CD4-positive, alpha-beta T cell (primary cell): ENCODE data around the gene ADAMTSL1. TPM values are rescaled to one million over a fixed set of nuclear protein-coding genes. Genes with fewer than 3 reads are reported as not detected.

Experiments
- ATAC-seq: fragments of 200-7000 bp; cut with Tn5 transposase; one replicate; pipeline ENCODE4 v1.10.0; 2022; ENCODE audit warnings: mild to moderate bottlenecking; ENCODE audit not compliant: poor library complexity
- CTCF ChIA-PET: fragments of 350-600 bp; sonication (Branson Sonifier 250); formaldehyde crosslinking; loops from one replicate; lab custom pipeline; 2021; ENCODE audit warnings: antibody characterized with exemption, inconsistent platforms; lab: Charles Lee
- POLR2A ChIA-PET: fragments of 350-600 bp; sonication (Branson Sonifier 250); formaldehyde crosslinking; loops from one replicate; lab custom pipeline; 2021; ENCODE audit warnings: antibody characterized with exemption, inconsistent platforms; lab: Charles Lee
- DNase-seq, 14 experiments: peaks; one replicate each; pipeline ENCODE4 v3.0.0-alpha.2; 2013 to 2020; ENCODE audit warnings: mixed read lengths in 2 of 14
- H3K27ac ChIP-seq, 2 donors: one replicate each; pipeline versions ENCODE4 v1.5.1 to v1.7.0; 2013; ENCODE audit warnings: low read length in 2 of 2, low read depth in 1 of 2, mild to moderate bottlenecking in 1 of 2
- H3K27me3 ChIP-seq, 2 experiments: 1 replicate in 1 of 2; 2 replicates in 1 of 2; pipeline versions ENCODE4 v1.6.1 to v1.7.0; 2013; ENCODE audit warnings: low read length in 2 of 2, control low read depth in 1 of 2, mild to moderate bottlenecking in 1 of 2, moderate library complexity in 1 of 2; ENCODE audit not compliant: insufficient read depth in 2 of 2, control insufficient read depth in 1 of 2
- H3K36me3 ChIP-seq: one replicate; pipeline ENCODE4 v1.6.1; 2013; ENCODE audit warnings: low read length, control low read depth; ENCODE audit not compliant: insufficient read depth
- H3K4me1 ChIP-seq: one replicate; pipeline ENCODE4 v1.6.1; 2013; ENCODE audit warnings: low read length, control low read depth; ENCODE audit not compliant: insufficient read depth
- H3K4me3 ChIP-seq: one replicate; pipeline ENCODE4 v1.5.1; 2013; ENCODE audit warnings: mild to moderate bottlenecking, low read length, moderate library complexity
- H3K9me3 ChIP-seq, 2 experiments: 1 replicate in 1 of 2; 2 replicates in 1 of 2; pipeline versions ENCODE4 v1.6.1 to v1.7.0; 2013; ENCODE audit warnings: low read length in 2 of 2, mild to moderate bottlenecking in 2 of 2, control low read depth in 1 of 2, moderate library complexity in 1 of 2; ENCODE audit not compliant: control insufficient read depth in 1 of 2, insufficient read depth in 1 of 2
- H3K27ac Mint-ChIP-seq: one replicate; pipeline ENCODE4 v1.8.0; 2020; ENCODE audit warnings: mixed read lengths
- H3K27me3 Mint-ChIP-seq: one replicate; pipeline ENCODE4 v1.8.0; 2021; ENCODE audit warnings: mixed read lengths
- H3K36me3 Mint-ChIP-seq: one replicate; pipeline ENCODE4 v1.8.0; 2021; ENCODE audit warnings: low read depth, mixed read lengths
- H3K4me1 Mint-ChIP-seq: one replicate; pipeline ENCODE4 v1.8.0; 2021; ENCODE audit warnings: low read depth, mixed read lengths
- H3K4me3 Mint-ChIP-seq: one replicate; pipeline ENCODE4 v1.8.0; 2020; ENCODE audit warnings: mild to moderate bottlenecking, mixed read lengths
- H3K9me3 Mint-ChIP-seq: one replicate; pipeline ENCODE4 v1.8.0; 2020; ENCODE audit warnings: mixed read lengths
- intact Hi-C, 2 experiments: fragments of 100-400 bp; cut with DNase I in 1 of 2; cut with micrococcal nuclease in 1 of 2; formaldehyde crosslinking; loops; one replicate each; pipeline versions ENCODE4 v1.15.1 to v1.9.0; 2023 to 2025; cut with DNase I, micrococcal nuclease
- total RNA-seq, 174 experiments: library from RNA in 2 of 174; stranded (reverse) in 2 of 174; gene quantifications; one replicate each; pipeline ENCODE4 v1.2.3 and lab custom pipeline; 2021 to 2026
- TF ChIP-seq, protein P1 (sequence below): fragments of 200-600 bp; IDR thresholded peaks from one replicate; pipeline ENCODE4 v1.8.0; 2022; ENCODE audit warnings: antibody characterized with exemption, mild to moderate bottlenecking

ADAMTSL1 gene
- total RNA-seq, 2 experiments from 2014 or later, result not detected

DNA sequence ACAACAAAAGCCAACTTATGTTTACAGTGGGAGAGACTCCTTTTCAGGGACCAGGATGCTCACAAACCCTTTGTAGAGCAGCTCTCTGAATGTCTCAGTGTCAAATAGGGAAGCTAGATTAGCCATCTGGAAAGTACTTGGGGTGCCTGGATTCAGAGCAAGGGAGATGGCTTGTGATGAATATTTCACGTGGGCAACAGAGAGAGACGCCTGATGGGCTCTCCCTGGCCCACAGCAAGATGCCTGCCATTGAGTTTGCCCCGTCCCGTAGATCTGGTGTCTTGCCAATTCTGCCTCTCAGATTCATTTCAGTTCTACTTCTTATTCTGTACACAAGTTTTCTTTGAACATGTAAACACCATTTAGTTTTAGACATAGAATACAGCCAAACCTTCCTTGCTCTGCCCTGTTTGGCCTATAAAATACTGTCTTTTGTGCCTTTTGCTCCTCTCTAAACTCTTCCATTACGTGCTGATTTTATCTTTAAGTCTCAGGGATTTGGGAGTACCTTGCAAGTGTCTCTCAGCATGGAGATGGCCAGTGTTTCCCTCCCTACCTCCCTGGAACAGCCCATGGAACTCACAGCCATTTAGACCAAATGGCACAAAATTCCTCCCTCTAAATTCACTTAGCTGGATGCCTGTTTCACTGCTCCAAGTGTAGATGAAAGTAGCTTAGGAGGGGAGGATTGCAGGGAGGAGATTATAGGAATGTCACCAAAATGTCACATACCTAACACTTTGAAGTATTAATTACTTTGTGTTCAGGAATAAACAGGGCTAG, 324.7 kb downstream of the ADAMTSL1 start:
- POLR2A ChIA-PET, result no interaction called here
- CTCF ChIA-PET, result no interaction called here
- ATAC-seq (no peak), DNase-seq (no peak)
- Histone ChIP-seq H3K36me3 (no peaks in the 10 kb centered on the region), H3K9me3 (no peaks in the 10 kb centered on the region), H3K4me1 (no peaks in the 10 kb centered on the region), H3K27ac (no peak overlapping the region), H3K4me3 (no peak overlapping the region), H3K27me3 (peaks cover 0 to 6% of the 10 kb centered on the region in 2 experiments)
- H3K4me1 Mint-ChIP-seq, result no peaks in the 10 kb centered on the region
- intact Hi-C loops, result no loop called here
- H3K27ac Mint-ChIP-seq, result no peak overlapping the region
- H3K27me3 Mint-ChIP-seq, result peaks cover 13% of the 10 kb centered on the region
- no peaks in the 10 kb centered on the region for H3K36me3 Mint-ChIP-seq
- H3K9me3 Mint-ChIP-seq, result no peaks in the 10 kb centered on the region
- H3K4me3 Mint-ChIP-seq, result no peak overlapping the region
- TF ChIP-seq, protein P1, sequence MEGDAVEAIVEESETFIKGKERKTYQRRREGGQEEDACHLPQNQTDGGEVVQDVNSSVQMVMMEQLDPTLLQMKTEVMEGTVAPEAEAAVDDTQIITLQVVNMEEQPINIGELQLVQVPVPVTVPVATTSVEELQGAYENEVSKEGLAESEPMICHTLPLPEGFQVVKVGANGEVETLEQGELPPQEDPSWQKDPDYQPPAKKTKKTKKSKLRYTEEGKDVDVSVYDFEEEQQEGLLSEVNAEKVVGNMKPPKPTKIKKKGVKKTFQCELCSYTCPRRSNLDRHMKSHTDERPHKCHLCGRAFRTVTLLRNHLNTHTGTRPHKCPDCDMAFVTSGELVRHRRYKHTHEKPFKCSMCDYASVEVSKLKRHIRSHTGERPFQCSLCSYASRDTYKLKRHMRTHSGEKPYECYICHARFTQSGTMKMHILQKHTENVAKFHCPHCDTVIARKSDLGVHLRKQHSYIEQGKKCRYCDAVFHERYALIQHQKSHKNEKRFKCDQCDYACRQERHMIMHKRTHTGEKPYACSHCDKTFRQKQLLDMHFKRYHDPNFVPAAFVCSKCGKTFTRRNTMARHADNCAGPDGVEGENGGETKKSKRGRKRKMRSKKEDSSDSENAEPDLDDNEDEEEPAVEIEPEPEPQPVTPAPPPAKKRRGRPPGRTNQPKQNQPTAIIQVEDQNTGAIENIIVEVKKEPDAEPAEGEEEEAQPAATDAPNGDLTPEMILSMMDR, result no peak

DNA sequence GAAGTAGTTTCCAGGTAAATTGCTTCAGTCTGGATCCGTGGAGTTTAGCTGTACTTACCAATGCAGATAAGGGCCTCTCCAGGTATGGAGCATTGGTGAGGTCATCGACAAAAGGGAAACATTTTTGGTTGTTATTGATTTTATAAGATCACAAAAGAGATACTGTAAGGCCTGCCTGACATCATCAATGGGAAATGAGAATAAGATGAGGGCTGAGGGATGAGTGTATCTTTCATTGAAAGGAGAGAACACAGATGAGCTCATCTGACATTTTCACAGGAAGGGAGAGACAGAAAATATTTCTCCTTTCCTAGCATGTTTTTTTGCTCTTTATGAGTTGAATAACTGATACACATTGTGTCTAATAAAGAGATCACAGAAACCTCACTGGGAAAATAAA, 325.5 kb downstream of the ADAMTSL1 start:
- intact Hi-C loops, result no loop called here
- Mint-ChIP-seq H3K27me3 (peaks cover 13% of the 10 kb centered on the region), H3K9me3 (no peaks in the 10 kb centered on the region), H3K4me3 (no peak overlapping the region), H3K36me3 (no peaks in the 10 kb centered on the region), H3K4me1 (no peaks in the 10 kb centered on the region), H3K27ac (no peak overlapping the region)
- Histone ChIP-seq H3K27ac (no peak overlapping the region), H3K4me1 (no peaks in the 10 kb centered on the region), H3K27me3 (peaks cover 0 to 6% of the 10 kb centered on the region in 2 experiments), H3K36me3 (no peaks in the 10 kb centered on the region), H3K9me3 (no peaks in the 10 kb centered on the region), H3K4me3 (no peak overlapping the region)
- no peak for ATAC-seq
- TF ChIP-seq, protein P1, result no peak
- no peak for DNase-seq
- ChIA-PET CTCF (no interaction called here), POLR2A (no interaction called here)

DNA sequence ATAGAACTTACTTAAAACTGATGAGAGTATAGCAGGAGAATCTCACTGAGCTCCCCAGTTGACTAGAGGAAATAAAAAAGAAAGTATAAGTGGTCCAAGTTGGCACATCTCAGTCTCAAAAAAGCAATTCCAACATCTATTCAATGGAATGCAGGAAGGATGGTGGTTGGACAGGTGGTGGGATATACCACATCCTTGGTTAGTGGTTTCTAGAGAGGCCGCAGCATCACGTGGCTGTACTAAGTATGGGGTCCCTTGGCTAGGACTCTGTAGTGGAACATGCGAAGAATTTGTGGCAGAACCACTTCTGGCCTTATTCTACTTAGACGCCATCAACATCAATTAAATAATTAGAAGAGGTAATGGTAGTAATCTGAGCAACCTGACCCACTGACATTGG, 326.6 kb downstream of the ADAMTSL1 start:
- POLR2A ChIA-PET, result no interaction called here
- H3K27ac Mint-ChIP-seq, result no peak overlapping the region
- no peaks in the 10 kb centered on the region for H3K9me3 ChIP-seq
- H3K27me3 Mint-ChIP-seq, result peaks cover 13% of the 10 kb centered on the region
- H3K4me1 Mint-ChIP-seq, result no peaks in the 10 kb centered on the region
- no peaks in the 10 kb centered on the region for H3K4me1 ChIP-seq
- intact Hi-C loops, result no loop called here
- no peaks in the 10 kb centered on the region for H3K36me3 ChIP-seq
- H3K9me3 Mint-ChIP-seq, result no peaks in the 10 kb centered on the region
- ATAC-seq (no peak), DNase-seq (no peak)
- H3K36me3 Mint-ChIP-seq, result no peaks in the 10 kb centered on the region
- no peak overlapping the region for H3K4me3 Mint-ChIP-seq
- CTCF ChIA-PET, result interaction anchor here (0.7 kb wide), 1 partner anchor 9 kb away, joined by 4 read pairs; no protein-coding TSS in a partner anchor
- H3K27ac ChIP-seq, result no peak overlapping the region
- no peak overlapping the region for H3K4me3 ChIP-seq
- H3K27me3 ChIP-seq, result peaks cover 0 to 4% of the 10 kb centered on the region in 2 experiments
- TF ChIP-seq, protein P1, result no peak
